ES-I3 (cell line): ENCODE measurements around the gene TRIM28.
"Not testable (repeated sequence)": the region's sequence is repeated elsewhere in the genome, so short reads cannot be mapped to it uniquely, and the experiment has no call there.

ENCODE experiments used
- H3K36me3 ChIP-seq: 2 replicates; pipeline ENCODE4 v1.6.1; 2013; ENCODE audit warnings: mild to moderate bottlenecking, low read length, control low read depth, moderate library complexity; ENCODE audit not compliant: insufficient read depth
- H3K4me1 ChIP-seq: 2 replicates; pipeline ENCODE4 v1.6.1; 2013; ENCODE audit warnings: mild to moderate bottlenecking, control low read depth, low read length; ENCODE audit not compliant: insufficient read depth
- H3K9ac ChIP-seq: 2 replicates; pipeline ENCODE4 v1.6.1; 2013; ENCODE audit warnings: low read depth, mild to moderate bottlenecking, low read length, moderate library complexity
- H3K9me3 ChIP-seq: 2 replicates; pipeline ENCODE4 v1.6.1; 2013; ENCODE audit warnings: mild to moderate bottlenecking, low read length, moderate library complexity; ENCODE audit not compliant: control insufficient read depth, insufficient read depth

TRIM28 gene

DNA sequence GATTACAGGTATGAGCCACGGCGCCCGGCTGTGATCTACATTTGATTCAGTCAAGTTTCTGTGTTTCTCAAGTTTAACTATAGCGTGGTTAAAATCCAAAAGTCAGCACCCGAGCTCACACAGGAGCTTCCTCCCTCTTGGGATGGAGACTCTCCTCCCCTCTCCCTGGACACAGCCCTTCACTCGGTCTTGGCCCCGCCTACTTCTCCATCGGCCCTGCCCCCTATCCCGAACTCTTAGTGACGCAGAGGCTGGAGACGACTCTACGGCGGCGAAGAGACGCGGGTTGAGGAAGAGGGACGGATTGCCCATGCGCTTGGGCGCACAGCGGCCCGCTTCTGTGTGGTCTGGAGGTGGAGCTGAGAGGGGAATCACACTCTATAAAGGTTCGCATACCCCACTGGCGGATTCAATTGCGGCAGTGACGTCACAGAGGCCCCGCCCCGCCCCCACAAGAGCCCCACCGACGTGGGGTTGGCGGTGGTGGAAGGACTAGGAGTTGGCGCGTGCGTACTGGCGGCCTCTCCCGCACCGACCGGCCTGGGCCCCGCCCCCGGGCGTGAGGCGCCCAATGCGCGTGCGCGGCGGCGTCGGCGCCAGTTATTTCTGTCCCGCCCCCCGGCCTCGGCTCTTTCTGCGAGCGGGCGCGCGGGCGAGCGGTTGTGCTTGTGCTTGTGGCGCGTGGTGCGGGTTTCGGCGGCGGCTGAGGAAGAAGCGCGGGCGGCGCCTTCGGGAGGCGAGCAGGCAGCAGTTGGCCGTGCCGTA lies at the start of gene TRIM28:
Gene TRIM28, plus strand, starts transcription at position 239 of the 765 bp plus-strand sequence. CDS start 694 bp downstream, outside the sequence.
- peaks cover 22% of the 10 kb centered on the region for H3K36me3 ChIP-seq
- H3K9me3 ChIP-seq, result no peaks in the 10 kb centered on the region
- H3K9ac ChIP-seq, result peak within 1 kb of the TSS; percentile 89
- H3K4me1 ChIP-seq, result no peaks in the 10 kb centered on the region

DNA sequence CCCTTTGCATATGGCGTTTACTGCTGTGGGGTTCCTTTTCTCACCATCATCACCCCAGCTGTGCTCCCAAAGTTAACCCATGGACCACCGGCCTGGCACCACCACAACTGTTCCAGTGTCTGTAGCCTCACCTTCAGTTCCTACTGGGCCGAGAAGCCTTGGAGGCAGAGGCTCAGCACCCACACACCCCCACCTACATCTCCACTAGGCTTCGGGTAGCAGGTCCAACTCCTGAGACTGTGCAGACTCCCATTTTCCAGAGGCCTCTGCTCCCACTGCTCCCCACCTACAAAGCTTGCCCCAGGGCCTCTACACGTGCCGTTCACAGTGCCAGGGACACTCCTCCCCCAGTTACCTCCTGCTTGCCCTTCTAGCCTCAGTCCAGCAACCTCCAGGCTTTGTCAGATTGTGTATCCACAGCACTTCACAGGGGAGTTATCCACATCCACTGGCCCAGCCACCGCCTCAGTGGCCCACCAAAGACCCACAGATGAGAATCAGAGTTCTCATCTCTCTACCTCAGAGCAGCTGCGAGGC lies 46.2 kb upstream of the TRIM28 start:
- peak overlapping the region; percentile 84; the same call in 1 of the 2 replicates for H3K9ac ChIP-seq
- H3K9me3 ChIP-seq, result no peaks in the 10 kb centered on the region
- H3K36me3 ChIP-seq, result no peaks in the 10 kb centered on the region
- 0 out of 2 replicates have a peak, but pooled peaks cover 5% of the 10 kb centered on the region for H3K4me1 ChIP-seq

DNA sequence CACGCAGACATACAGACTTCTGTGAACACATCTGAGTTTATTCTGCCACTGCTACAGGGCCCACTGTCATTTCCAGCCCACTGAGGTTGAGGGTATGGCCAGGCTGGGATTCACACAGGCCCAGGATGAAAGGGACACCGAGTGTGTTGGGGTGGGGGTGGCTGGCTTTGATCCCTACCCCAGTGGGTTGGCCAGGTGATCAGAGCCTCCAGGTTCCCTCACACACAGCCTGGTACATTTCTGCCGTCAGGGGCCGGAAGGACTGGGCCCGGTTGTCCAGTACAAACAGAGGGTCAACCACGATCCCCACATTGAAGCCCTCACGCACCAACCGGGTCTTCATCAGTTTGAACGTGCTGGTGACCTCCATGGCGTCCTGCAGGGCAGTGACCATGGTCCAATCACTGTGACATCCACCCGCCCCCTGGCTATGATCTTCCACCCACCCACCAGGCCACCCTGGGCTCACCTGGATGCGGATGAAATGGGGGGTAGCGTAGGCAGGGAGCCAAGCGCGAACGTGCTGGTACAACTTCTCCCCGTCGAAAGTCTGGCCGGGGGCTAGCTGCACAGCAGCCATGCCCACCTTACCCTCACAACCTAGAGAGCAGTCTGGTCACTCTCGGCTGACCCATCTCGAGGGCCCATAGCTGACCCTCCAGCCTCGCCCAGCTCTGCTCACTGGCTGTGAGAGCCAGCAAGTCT lies 45.4 kb upstream of the TRIM28 start:
- Histone ChIP-seq H3K9me3 (no peaks in the 10 kb centered on the region), H3K4me1 (0 out of 2 replicates have a peak, but pooled peaks cover 5% of the 10 kb centered on the region), H3K9ac (peak overlapping the region; percentile 84)

DNA sequence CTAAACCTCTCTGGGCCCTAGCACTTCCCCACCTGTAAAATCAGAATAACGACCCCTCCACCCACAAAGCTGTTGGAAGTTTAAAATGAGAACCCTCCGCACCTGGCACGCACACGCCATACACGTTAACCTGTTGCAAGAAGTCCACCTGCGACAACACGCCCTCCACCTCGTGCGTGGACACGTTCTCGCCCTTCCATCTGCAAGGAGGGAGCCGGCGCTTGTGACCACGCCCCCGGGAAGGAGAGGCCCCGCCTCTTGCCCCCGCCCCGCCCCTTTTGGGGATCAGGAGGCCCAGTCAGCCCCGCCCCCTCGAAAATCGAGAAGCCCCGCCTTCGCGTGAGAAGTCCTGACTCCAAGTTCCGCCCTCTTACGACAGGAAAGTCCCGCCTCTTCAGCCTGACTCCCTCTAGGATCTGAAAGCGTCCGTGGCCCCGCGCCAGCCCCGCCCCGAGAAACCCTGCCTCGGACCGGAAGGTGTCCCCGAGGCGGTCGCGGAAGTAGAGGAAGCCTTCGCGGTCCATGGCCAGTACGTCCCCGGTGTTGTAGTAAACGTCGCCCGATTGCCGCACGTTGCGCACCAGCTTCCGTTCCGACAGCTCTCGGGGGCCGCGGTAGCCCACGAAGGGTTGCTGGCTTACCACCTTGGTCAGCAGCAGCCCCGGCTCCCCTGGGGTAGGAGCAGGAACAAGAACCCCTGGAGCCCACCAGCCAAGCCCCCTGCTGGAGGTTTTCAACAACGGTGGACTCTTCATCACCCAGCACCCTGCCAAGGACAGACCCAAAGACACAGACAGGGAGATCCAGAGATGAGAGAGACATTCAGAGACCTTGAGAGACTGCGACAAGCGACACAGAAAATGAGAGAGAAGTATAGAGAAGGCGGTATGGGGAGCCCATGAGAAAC lies 44.6 kb upstream of the TRIM28 start:
- 0 out of 2 replicates have a peak, but pooled peaks cover 5% of the 10 kb centered on the region for H3K4me1 ChIP-seq
- peak overlapping the region; percentile 84 for H3K9ac ChIP-seq
- H3K36me3 ChIP-seq, result no peaks in the 10 kb centered on the region
- H3K9me3 ChIP-seq, result no peaks in the 10 kb centered on the region

More for the DNA sequence above, 45.4 kb upstream of the TRIM28 start:
- H3K36me3 ChIP-seq, result no peaks in the 10 kb centered on the region

DNA sequence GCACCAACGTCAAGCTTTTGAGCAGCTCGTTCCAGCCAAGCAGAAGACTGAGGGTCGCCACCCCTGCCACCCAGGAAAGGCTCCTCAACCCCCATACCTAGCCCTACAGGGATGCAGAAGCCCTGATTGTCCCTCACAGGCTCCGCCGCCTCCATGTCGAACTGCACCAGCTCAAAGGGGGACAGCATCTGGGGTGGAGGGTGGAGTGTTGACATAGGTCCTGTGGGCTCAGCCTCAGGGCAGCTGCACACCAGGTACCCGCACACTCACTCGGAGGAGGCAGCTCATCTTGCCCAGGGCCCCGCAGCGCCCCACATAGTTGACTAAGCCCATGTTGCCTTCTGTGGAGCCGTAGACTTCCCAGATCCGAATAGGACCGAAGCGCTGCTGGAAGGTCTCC lies 43.6 kb upstream of the TRIM28 start:
- no peaks in the 10 kb centered on the region for H3K9me3 ChIP-seq
- H3K36me3 ChIP-seq, result no peaks in the 10 kb centered on the region
- 0 out of 2 replicates have a peak, but pooled peaks cover 5% of the 10 kb centered on the region for H3K4me1 ChIP-seq
- peak overlapping the region; percentile 63 for H3K9ac ChIP-seq

DNA sequence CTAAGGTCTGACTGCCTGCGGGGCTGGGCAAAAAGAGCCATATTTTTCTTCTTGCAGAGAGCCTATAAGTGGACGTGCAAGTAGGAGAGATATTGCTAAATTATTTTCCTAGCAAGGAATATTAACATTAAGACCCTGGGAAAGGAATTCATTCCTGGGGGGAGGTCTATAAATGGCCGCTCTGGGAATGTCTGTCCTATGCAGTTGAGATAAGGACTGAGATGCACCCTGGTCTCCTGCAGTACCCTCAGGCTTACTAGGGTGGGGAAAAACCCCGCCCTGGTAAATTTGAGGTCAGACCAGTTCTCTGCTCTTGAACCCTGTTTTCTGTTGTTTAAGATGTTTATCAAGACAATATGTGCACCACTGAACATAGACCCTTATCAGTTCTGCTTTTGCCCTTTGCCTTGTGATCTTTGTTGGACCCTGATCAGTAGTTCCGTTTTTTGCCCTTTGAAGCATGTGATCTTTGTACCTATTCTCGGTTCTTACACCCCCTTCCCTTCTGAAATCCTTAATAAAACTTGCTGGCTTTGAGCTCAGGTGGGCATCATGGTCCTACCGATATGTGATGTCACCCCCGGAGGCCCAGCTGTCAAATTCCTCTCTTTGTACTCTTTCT lies 36.2 kb upstream of the TRIM28 start:
- H3K4me1 ChIP-seq, H3K36me3 ChIP-seq, H3K9me3 ChIP-seq, H3K9ac ChIP-seq: not testable (repeated sequence)

DNA sequence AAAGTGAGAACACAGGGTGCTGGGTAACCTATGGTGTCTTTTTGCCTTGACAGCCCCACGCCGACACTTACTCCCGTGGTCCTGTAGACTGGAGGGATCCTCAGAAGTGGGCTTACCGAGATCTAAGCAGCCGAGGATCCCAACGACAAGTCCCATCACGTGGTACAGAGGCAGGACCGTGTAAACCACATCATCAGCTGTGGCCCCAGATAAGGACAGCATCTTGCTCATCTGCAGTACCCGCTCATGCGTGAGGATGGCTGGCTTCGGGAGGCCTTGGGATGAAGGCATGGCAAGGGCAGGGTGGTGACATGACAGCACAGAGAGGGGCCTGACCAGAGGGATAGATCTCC lies 34.2 kb upstream of the TRIM28 start:
- Histone ChIP-seq H3K9ac (no peak overlapping the region), H3K9me3 (no peaks in the 10 kb centered on the region), H3K36me3 (no peaks in the 10 kb centered on the region), H3K4me1 (no peaks in the 10 kb centered on the region)

DNA sequence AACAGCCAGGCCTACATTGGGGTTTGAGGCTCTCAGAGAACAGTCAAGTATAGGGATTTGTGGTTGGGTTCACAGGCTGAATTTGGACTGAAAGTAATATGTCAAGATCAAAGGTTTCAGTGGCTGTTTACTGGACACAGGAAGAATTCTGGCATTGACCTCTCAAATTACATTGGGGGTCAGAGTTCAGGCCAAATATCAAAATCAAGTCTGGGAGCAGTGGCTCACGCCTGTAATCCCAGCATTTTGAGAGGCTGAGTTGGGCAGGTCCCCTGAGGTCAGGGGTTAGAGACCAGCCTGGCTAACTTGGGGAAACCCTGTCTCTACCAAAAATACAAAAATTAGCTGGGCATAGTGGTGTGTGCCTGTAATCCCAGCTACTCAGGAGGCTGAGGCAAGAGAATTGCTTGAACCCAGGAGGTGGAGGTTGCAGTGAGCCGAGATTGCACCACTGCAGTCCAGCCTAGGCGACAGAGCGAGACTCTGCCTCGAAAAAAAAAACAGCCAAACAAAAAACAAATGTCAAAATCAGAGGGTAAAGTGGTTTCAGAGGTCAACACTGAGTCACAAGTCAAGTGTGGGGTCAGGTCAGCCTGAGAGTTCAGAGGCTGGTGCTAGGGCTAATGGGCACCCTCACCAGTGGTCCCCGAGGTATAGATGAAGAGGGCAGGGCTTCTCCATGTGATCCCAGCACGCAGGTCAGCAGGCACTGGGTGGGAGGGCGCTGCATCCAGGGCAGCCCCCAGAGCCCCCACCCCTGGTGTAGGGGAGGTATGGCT lies 33.6 kb upstream of the TRIM28 start:
- H3K4me1 ChIP-seq, result peaks cover 1% of the 10 kb centered on the region; the same call in 1 of the 2 replicates
- H3K9ac ChIP-seq, result no peak overlapping the region
- no peaks in the 10 kb centered on the region for H3K9me3 ChIP-seq
- H3K36me3 ChIP-seq, result no peaks in the 10 kb centered on the region

DNA sequence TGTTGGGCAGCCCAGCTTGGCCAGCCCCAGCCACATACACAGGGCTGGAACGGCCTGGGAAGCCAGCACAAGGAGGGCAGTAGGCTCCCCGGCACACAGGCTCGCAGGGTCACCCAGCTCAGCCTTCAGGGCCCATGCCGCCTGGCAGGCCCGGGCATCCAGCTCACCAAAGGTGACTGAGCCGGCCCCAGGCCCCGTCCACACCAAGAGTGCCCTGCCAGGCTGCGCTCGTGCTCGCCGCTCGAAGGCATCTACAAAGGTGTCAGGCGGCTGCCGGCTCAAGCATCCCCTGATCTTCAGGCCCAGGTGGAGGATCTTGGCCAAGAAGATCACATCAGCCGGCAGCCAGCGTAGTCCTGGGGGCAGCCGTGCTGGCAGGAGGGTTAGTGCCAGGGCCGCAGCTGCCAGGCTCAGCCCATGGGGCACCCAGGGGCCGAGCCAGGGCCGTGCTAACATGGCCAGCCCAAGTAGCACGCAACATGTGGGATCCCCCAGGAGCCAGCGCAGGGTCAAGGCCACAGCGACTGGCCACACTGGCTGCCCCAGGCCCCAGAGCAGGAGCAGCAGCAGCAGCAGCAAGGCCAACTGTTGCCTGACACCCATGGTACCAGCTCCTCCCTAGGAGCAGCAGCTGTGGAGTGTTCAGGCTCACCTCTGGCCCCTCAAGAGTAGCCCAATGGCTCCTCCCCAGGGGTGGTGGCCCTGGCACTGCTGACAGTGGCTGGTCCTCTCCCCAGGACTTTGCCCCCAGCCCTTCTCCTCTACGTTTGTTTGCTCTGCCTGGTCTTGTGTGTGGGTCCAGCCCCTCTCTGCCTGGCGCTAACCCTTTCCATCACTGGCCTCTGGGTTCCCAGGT lies 32.3 kb upstream of the TRIM28 start, which contains the start of gene SLC27A5:
Gene SLC27A5, minus strand, starts transcription at position 640 of the 856 bp plus-strand sequence. Its CDS starts 37 bp downstream, at position 603.
- Histone ChIP-seq H3K9me3 (no peaks in the 10 kb centered on the region), H3K4me1 (peaks cover 8% of the 10 kb centered on the region; the same call in 1 of the 2 replicates), H3K9ac (no peak within 1 kb of the TSS), H3K36me3 (no peaks in the 10 kb centered on the region)

DNA sequence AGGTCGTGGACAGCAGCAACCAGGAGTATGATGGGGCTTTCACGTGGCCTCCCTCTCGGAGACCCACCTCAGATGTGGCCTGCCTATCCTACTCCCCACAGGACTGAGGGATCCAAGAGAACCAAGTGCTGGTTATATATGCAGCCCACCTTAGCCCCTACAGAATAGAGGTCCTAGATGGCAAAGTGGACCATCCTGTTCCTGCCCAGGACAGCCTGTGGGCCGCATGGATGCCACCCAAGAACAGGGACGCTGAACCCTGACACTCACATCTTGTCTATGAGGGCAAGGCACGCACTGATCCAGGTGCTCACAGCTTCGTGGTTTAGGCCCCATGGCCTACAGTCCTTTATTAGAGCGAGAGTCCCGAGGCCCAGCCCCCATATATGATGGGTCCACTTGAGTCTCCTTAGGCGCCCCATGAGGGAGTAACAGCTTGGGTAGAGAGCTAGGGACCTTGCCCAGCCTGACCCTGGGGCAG lies 30.6 kb upstream of the TRIM28 start:
- H3K9me3 ChIP-seq, result no peaks in the 10 kb centered on the region

DNA sequence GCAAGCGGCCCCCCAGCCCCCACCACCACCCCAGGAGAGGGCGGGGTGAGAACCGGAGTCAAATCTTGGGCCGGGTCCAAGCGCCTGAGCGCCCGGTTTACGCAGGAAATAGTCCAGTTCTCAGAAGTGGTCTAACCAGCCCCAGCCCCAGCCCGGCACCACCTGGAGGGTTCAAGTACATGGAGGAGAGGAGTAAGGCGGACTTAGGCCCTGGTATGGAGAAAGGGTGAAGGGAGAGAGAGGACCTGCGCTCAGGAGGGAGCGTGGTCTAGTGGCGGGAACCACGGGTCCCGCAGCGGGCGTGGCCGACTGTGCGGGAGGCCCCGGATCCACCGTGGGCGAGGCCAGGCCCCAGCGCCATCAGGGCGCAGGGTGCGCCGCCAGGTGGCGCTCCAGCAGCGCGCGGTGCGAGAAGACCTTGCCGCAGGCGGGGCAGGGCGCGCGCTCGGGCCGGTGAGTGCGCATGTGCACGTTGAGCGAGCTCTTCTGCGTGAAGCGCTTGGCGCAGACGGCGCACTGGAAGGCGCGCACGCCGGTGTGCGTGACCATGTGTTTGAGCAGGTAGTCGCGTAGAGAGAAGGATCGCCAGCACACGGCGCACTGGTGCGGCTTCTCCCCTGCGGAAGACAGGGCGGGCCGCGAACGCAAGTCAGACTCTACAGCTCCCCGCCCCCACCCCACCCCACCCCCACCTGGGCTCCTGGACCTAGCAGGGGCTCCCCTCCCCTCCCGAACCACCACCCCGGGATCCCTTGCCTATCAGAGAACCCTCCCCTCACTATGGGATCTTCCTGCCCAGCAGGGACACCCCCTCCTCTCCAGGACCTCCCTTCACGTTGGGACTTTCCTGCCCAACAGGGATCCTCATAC lies 29.9 kb upstream of the TRIM28 start:
- H3K9ac ChIP-seq, result peak overlapping the region; percentile 67
- H3K36me3 ChIP-seq, result no peaks in the 10 kb centered on the region
- H3K4me1 ChIP-seq, result peaks cover 8% of the 10 kb centered on the region; the same call in 1 of the 2 replicates
- H3K9me3 ChIP-seq, result no peaks in the 10 kb centered on the region

More for the DNA sequence above, 30.6 kb upstream of the TRIM28 start:
- peak overlapping the region; percentile 44; the same call in 1 of the 2 replicates for H3K9ac ChIP-seq
- H3K4me1 ChIP-seq, result peaks cover 8% of the 10 kb centered on the region; the same call in 1 of the 2 replicates
- no peaks in the 10 kb centered on the region for H3K36me3 ChIP-seq
